HG03064 (cell line): ENCODE results near the gene CPXM2.

ENCODE experiments used
- ATAC-seq: cut with Tn5 transposase; IDR thresholded peaks from one replicate; pipeline ENCODE4 v1.9.1; 2021; ENCODE audit warnings: low read depth; ENCODE audit not compliant: unreplicated experiment

Gene CPXM2

GRCh38 chr10:123891144-123892071 is at the start of gene CPXM2:
TSS of gene CPXM2 (minus strand) at chr10:123891807. CDS start at chr10:123891659, 148 bp downstream.
- no peak for ATAC-seq

DNA sequence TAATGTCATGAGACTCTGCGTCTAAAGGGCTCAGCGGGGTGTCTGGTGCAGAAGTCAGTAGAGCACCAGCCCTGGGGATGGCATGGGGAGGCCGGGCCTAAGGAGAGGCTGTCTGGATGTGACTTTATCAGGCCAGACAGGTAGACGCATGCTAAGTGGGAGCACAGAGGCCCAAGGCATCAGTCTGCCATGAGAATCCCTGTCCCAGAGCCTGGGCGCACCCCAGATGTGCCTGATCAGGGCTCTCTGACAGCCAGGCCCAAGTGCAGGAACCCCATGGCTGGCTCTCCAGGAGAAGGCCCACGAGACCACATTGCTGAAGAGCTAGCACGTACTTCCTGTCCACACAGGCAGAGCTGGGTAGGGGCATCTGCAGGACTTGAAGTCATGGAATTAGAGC is 48.0 kb upstream of the CPXM2 start:
- no peak for ATAC-seq

- no peak for ATAC-seq
Observed at GRCh38 chr10:123938890-123939289, 47.3 kb upstream of the CPXM2 start.

DNA sequence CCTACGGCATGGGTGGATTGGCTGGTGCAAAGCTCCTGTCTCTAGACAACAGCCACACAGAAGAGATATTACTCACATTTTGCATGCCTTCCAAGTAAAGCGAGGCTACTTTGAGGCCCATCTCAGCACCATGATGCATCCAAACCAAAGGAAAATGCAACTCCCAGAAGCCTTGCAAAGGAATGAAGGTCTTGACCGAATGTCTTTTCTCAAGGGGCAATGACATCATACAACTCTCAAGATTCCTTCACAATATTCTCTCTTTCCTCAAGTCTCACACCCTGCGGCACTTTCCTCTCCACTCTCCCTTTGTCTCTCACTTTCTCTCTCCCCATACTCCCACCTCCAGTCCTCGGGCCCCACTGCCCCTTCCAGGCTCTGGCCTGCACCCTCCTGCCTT is 44.8 kb upstream of the CPXM2 start:
- ATAC-seq: no peak

DNA sequence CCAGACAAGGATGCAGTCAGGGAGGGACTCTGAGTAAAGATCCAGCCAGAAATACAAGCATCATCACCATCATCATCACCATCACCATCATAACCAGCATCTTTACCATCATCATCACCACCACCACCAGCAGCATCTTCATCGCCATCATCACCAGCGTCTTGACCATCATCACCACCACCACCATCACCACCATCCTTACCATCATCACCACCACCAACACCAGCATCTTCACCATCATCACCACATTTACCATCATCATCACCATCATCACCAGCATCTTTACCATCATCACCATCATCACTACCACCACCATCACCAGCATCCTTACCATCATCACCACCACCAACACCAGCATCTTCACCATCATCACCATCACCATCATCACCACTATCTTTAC is 44.1 kb upstream of the CPXM2 start:
- ATAC-seq: no peak

- no peak for ATAC-seq
Observed at GRCh38 chr10:123934846-123935245, 43.2 kb upstream of the CPXM2 start.

DNA sequence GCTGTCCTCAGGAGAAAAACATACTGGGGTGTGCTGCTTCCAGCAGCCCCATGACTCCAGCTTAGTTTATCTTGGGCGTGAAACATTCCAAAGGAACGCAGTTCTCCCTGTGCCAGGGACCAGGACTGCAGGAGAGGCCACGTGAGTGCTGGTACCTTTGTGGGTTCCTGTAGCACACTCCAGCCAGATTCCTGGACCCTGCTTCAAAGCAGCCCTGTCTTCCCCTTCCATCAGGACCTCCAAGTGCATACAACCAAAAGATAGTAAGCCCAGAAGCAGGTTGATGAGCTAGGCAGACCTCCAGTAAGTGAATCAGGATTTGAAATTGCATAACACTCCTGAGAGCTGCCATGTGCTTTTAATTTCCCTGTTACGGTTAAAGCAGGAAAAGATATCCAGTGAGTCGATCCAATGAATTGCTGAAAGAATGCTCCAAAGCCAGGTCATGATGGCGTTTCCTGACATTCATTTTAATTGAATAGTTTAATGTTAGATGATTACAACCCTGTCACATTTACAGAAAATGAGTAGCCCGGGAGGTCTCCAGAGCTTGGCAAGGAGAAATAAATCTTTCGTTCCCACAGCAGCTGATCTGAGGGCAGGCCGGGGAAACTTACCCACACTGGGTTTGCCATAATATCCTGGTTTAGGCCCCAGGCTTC is 38.9 kb upstream of the CPXM2 start:
- no peak for ATAC-seq

GRCh38 chr10:123929791-123930190 is 38.2 kb upstream of the CPXM2 start:
- no peak for ATAC-seq

GRCh38 chr10:123928427-123928826 is 36.8 kb upstream of the CPXM2 start:
- no peak for ATAC-seq

GRCh38 chr10:123926401-123927264 is 35.0 kb upstream of the CPXM2 start:
- ATAC-seq: peak; percentile 71

DNA sequence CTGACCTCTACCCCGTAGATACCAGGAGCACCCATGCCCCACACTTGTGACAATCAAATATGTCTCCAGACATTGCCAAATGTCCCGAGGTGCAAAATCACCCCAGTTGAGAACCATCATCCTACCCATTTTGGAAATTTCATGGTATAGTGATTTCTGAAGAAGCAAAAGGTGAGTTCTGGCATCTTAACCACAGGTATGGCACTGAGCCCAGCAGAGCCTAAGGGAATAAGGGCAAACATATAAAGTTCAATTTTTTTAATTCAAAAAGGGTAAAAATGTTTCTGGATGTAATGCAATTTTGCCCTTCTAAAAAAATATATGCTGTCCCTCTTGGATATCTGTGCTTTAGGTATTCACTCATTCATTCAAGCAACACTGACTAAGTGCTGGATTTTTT is 30.5 kb upstream of the CPXM2 start:
- no peak for ATAC-seq

- ATAC-seq: no peak
Observed at GRCh38 chr10:123916775-123917174, 25.2 kb upstream of the CPXM2 start.

GRCh38 chr10:123913688-123914268 is 22.2 kb upstream of the CPXM2 start:
- no peak for ATAC-seq

- no peak for ATAC-seq
Observed at GRCh38 chr10:123912871-123913270, 21.3 kb upstream of the CPXM2 start.

GRCh38 chr10:123912466-123912865 is 20.9 kb upstream of the CPXM2 start:
- ATAC-seq: no peak

DNA sequence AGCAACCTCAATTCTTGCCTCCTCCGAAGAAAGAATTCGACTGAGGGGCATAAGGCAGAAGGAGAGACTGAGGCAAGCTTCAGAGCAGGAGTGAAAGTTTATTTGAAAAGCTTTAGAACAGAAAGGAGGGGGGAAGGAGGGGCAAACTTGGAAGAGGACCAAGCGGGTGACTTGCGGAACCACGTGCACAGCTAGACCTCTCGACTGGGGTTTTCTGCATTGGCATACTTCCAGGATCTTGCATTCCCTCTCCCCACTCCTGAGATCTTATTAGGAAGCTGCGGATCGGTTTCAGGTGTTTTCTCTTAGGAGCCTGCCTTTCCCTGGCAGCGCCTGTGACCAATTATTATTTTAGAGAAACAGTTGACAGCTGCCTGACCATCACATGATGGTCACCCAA is 20.3 kb upstream of the CPXM2 start:
- no peak for ATAC-seq

DNA sequence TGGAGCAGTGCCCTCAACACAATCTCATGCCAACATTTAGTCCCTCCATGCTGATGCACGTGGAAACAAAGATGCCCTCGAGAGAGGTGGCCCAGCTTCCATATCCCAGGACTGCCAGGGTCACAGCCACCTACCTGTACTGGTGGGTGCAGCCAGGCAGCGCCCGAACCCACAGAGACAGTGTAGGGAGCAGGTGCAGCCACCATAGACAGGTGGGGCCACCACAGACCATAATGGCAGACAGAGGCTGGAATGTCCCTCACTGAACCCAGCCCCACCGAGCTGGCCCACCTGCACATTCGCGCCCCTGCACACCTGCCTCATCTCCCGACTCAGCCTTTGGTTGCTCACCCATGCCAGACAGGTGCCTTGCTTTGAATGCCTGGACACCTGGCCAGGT is 18.3 kb upstream of the CPXM2 start:
- no peak for ATAC-seq

- ATAC-seq: no peak
Observed at GRCh38 chr10:123909426-123909825, 17.8 kb upstream of the CPXM2 start.

GRCh38 chr10:123908379-123908778 is 16.8 kb upstream of the CPXM2 start:
- no peak for ATAC-seq

DNA sequence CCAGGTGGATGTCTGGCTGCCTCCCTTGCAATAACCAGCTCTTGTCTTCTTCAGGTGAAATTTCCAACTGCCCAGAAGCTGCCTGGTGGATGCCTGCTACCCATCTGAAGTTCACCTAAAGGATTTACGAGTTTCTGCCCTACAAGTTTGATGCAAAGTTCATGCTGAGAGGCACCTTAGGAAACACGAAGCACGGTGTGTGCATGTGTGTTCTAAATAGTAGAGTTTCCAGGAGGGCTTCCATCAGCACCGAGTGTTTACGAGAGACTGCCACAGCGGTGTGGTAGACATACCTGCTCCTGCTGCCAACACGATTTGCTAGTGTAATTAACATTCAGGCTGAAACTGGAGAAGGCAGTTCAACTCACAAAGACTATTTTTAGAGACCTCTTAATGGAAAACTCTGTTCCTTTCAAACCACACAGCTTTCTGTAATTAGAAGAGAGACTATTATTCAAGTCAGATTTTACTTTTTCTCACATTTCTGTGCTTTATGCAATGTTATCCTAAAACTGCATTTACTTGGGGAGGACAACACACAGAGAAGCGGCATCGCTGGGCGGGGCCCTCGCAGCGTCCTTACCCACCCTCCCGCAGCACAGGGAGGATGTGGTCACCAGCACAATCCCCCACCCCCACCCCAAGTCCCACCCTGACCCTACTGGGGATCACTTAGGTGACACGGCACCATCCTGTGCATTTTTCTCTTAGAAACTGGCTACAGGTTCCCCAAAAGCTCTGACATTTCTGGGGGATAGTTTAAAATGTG is 15.5 kb upstream of the CPXM2 start:
- ATAC-seq: no peak
